Activated T-cell treated with anti-CD3 and anti-CD28 coated beads for 4 hours (primary cell): Measurements from ENCODE around the gene VPS13C.
"Not testable (repeated sequence)": the region's sequence is repeated elsewhere in the genome, so short reads cannot be mapped to it uniquely, and the experiment has no call there.

Experiments
- DNase-seq: peaks from one replicate; pipeline ENCODE4 v3.0.0-alpha.2; 2020

The VPS13C gene

GRCh38 chr15:62071711-62072308 is 11.6 kb upstream of the VPS13C start:
- DNase-seq, result no peak

DNA sequence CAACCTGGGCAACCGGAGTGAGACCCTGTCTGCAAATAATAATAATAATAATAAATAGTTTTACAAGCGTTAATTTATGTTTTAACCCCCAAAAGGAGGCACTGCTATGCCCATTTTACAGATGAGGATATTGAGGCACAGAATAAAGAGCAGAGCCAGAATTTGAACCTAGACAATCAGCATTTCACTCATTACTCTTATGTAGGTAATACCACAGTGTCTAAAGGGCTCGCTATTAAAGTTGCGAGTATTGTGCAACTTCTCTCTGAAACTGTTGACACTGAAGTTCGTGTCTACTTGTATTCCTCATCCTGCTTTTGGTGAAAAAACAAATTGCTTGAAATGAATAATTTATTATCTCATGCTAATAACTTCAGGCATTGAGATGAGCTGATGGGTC is 9.3 kb upstream of the VPS13C start:
- no peak for DNase-seq

DNA sequence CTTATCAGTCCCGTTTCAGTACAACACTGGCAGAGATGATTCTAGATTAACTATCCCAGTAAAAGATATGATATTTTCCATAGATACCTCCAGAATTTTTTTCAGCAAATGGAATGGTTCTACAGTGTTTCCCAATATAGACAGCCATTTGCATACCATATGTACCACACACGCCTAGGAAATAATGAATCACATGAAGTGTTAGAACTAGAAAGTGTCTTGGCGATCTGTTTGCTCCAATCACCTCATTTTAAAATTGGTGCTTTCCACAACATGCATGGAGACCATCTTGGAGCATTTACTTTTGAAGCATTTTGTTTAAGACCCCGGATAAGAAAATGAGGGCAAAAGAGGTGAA is 8.5 kb upstream of the VPS13C start:
- DNase-seq, result no peak

GRCh38 chr15:62068071-62068809 is 8.0 kb upstream of the VPS13C start:
- DNase-seq, result no peak

GRCh38 chr15:62067448-62068044 is 7.3 kb upstream of the VPS13C start:
- no peak for DNase-seq

GRCh38 chr15:62066663-62067447 is 6.6 kb upstream of the VPS13C start, which contains the start of gene C2CD4A:
C2CD4A (plus strand) TSS chr15:62066977; CDS start chr15:62067614, 637 bp downstream.
- DNase-seq, result peak; percentile 40

GRCh38 chr15:62063825-62064635 is 3.8 kb upstream of the VPS13C start:
- DNase-seq, result no peak

GRCh38 chr15:62060896-62061280 is 641 bp upstream of the VPS13C start:
- DNase-seq, result no peak

DNA sequence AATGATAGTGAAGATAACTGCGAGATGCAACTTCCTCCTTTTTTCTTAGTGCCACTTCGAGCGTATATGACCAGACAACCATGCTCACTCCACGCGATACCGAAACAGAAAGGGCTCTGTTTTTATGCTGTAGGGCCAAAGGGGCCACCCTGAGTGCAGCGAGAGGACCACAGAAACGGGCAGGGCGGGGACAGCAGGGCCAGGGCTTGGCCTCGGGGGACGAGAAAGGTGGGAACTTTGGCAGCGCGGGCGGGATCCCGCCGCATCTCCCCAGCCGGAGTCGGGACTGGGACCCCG is 483 bp downstream of the VPS13C start:
- DNase-seq, result peak; percentile 42

- DNase-seq, result no peak
These were observed 985 bp downstream of the VPS13C start for GRCh38 chr15:62059108-62059815.

- no peak for DNase-seq
These were observed 1.8 kb downstream of the VPS13C start for GRCh38 chr15:62058327-62059028.

DNA sequence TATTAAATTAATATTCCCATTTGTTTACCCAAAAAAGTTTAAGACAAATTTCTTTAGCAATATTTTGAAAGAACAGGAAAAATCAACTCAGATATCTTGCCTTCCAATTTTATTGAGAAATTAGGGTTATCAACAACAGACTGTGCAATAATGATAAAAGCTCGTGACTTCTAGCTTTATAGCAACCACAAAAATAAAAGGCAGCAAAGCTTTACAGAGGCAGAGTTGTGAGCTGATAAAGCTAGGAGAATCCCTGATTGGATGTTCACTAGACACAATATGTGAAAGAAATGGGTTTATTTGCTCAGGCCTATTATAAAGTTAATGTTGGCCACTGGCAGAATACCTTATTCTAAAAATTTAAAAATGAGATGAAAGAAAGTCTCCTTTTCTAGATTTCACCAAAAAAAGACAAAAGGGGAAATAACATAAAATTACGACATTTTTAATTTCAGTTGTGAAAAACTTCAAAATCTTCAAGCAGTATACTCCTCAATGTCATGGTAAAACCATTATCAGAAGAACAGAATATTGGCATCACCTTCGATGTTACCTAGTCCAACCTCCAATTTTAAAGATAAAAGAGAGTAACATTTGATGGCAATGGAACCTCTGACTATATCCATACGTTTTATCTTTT is 2.8 kb downstream of the VPS13C start:
- DNase-seq, result no peak

DNA sequence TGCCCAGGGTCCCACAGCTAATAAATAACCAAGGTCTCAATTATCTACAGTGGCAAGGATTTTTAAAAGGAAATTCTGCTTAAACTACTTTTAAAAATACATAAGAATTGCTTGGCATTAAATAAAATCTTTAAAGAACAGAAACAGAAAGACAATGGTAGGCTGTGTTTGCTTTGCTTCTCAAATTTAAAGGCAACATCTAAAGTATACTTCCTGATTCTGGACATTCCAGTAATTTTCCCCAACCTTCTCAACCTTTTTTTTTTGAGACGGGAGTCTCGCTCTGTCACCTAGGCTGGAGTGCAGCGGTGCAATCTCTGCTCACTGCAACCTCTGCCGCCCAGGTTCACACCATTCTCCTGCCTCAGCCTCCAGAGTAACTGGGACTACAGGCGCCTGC is 5.3 kb downstream of the VPS13C start:
- DNase-seq, result no peak

GRCh38 chr15:62053439-62054085 is 6.7 kb downstream of the VPS13C start:
- no peak for DNase-seq

- no peak for DNase-seq
These were observed 7.5 kb downstream of the VPS13C start for GRCh38 chr15:62052713-62053112.

GRCh38 chr15:62051166-62051565 is 9.1 kb downstream of the VPS13C start:
- DNase-seq, result no peak

DNA sequence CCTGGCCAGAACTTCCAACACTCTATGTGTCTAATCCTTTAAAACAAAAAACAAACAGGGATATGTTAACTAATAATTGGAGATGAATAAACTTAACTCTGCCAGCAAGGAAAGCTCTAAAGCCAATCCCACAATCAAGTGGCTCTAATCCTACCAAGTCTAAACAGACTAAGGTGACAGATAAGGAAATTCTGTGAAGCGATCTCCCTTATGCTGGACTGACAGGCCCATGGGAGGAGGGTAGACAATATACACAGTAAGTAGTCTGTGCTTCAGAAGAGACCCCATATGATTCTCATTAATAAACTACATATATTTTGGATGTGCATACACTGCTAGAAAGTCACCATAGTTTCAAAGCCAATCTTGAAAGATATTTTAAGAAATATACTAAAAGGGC is 10.1 kb downstream of the VPS13C start:
- no peak for DNase-seq

DNA sequence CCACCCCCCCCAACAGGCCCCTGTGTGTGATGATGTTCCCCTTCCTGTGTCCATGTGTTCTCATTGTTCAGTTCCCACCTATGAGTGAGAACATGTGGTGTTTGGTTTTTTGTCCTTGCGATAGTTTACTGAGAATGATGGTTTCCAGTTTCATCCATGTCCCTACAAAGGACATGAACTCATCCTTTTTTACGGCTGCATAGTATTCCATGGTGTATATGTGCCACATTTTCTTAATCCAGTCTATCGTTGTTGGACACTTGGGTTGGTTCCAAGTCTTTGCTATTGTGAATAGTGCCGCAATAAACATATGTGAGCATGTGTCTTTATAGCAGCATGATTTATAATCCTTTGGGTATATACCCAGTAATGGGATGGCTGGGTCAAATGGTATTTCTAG is 12.0 kb downstream of the VPS13C start:
- not testable (repeated sequence) for DNase-seq

DNA sequence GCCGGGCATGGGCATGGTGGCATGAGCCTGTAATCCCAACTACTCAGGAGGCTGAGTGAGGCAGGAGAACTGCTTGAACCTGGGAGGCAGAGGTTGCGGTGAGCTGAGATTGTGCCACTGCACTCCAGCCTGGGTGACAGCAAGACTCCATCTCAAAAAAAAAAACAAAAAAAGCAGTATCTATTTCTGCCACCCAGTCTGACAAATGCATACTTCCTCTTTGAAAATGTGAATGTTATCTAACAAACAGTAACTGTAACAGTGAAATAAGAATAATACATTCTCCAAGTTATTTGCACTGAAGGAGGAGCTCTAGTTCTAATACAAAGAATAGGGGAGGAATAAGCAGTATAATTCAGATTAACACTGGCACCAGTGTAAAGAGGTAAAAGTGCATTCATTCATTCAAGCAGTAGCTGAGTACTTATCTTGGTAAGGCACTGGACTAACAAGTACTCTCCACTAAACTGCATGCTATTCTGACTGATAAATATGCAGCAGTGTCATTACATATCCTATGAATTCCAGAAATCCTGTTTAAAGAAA is 12.9 kb downstream of the VPS13C start:
- DNase-seq, result no peak

- DNase-seq, result no peak
These were observed 14.0 kb downstream of the VPS13C start for GRCh38 chr15:62046078-62046743.
